Hematopoietic multipotent progenitor cell (in vitro differentiated cells): ENCODE results near the gene C18orf54. TPM values are rescaled to one million over a fixed set of nuclear protein-coding genes. Genes with fewer than 3 reads are reported as not detected.
A peak's percentile ranks its signal among the peaks of the same experiment; 100 is the strongest.
"Not testable (repeated sequence)": the region's sequence is repeated elsewhere in the genome, so short reads cannot be mapped to it uniquely, and the experiment has no call there.

Experiments used
- DNase-seq, 3 donors: peaks; one replicate each; pipeline ENCODE4 v3.0.0-alpha.2; 2011 to 2015; ENCODE audit warnings: low read depth in 2 of 3, low spot score in 2 of 3
- small RNA-seq: library from RNA; depleted of rRNA; stranded (forward); fragments of <200 nt; gene quantifications from one replicate; pipeline ENCODE3, GENCODE V24; 2012
- total RNA-seq: library from RNA; depleted of rRNA; stranded (reverse); fragments of >200 nt; gene quantifications from one replicate; pipeline ENCODE4 v1.2.3, GENCODE V29; 2012

The C18orf54 gene
- total RNA-seq, 1 donor, result 1.6 TPM

DNA sequence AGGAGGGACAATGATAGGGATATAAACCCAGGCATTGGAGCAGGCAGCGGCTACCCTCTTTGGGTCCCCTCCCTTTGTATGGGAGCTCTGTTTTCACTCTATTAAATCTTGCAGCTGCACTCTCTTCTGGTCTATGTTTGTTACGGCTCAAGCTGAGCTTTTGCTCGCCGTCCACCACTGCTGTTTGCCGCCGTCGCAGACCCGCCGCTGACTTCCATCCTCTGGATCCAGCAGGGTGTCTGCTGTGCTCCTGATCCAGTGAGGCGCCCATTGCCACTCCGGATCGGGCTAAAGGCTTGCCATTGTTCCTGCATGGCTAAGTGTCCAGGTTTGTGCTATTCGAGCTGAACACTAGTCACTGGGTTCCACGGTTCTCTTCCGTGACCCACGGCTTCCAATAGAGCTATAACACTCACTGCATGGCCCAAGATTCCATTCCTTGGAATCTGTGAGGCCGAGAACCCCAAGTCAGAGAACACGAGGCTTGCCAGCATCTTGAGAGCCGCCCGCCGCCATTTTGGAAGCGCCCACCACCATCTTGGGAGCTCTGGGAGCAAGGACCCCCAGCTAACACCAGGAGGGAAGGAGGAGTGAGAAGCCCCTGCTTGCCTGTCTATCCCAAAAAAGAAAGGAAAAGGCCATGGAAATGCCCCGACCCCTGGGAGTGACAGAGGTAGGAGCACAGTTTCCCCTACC lies 29.2 kb downstream of the C18orf54 start:
- not testable (repeated sequence) for DNase-seq

DNA sequence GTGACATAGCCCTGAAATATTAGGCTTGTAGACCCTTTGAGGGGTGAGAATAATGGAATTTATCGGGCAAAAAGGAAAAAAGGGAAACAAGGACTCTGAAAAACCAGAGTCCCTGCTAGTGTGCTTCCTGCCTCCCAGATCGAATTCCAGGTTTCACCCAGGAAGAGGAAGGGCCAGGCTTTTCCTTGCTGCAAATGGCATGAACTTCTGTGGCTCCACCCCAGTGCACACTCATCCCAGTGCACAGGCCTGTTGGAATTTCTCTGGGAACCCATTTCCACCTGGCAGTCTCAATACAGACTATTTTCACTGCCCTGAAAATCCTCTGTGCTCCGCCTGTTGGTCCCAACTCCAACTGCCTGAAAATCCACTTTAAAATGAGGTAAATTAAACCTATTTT lies 29.9 kb downstream of the C18orf54 start:
- no peak for DNase-seq

DNA sequence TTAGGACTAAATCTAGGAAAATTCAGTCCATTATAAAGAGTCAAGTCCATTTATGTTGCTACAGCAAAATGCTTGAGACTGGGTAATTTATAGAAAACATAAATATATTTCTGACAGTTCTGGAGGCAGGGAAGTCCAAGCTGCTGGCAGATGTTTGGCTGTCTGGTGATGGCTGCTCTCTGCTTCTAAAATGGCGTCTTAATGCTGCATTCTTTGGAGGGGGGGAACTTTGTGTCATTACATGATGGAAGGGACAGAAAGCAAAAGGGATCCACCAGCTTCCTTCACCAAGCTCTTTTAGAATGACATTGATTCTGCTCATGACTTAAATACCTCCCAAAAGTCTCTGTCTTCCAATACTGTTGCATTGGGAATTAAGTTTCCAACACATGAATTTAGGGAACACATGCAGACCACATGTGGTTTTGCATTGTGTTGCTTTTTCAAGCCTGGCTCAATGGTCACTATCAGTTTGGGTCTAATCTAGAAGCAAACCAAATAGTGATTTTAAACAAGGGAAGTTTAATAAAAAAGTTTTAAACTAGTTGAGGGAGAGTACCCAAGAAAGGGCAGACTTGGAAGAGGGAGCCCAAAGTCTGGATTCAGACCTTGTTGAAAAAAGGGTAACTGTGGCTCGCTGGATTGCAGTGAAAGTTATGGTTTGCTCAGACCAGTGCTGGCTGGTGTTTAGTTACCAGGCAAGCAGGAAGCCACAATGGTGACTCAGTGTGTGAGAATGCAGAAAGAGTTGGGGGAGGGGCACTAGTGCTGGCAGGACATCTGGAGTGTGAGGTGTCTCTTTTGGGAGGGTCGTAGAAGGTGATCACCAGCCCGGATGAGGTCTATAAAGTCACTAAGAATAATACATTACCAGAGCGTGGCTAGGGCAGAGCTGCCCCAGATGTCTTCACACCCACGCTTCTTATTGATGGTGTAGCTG lies 30.8 kb downstream of the C18orf54 start:
- peak in 2 of 3 donors; percentile 58 to 75 for DNase-seq

DNA sequence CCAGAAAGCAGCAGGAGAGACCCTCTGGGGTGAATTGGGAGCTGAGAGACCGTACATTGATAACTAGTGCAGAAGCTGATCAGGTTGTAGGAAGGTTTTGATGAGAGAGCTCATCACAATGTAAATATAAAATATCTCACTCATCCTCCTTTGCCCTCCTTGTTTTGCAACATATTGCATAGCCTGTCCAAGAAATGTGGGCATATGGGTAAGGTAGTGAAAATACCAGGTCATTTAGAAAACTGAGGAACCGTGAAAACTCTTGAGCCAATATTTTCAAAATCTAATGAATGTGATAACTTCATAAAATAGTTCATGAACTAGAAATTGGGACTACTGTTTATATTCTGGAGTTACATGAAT lies 31.4 kb downstream of the C18orf54 start:
- no peak for DNase-seq

DNA sequence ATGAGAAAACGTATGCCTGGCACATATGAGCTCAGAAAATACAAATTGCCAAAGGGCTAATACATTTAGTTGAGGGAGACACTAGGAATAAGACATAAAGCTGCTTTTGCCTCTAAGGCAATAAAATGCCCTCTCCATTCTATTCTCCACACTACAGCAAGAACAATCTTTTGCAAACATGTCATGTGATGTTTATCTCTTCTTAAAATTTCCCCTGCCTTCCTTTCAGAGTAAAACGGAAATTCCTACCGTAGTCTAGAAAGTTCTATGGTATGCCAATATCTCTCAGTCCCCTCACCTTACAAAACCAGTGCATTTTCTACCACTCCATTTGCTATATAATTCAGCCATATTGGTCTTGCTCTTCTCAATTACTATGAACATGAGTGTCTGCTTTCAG lies 33.1 kb downstream of the C18orf54 start:
- no peak for DNase-seq

DNA sequence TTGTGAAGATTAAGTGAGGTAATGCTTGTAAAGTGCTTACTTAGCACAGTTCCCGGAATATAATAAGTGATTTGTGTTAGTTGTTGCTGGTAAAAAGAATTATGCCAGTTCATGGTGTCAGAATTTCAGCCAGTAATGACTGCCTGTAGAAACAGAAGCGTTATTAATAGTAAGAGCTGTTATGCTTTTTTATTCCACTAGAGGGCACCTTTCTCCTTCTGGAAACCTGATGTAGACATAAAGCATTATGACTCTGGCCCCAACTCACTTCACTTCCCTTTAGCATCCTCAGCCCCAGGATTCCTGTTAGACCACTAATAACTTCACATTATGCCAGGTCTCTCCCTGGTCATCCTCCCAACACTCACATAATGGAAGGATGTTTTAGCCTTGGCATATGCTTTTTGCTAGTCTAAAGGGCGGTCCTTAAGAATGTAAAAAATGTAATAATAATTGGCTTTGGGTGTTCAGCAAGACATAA lies 34.9 kb downstream of the C18orf54 start:
- peak; percentile 19 to 86 (median 59) for DNase-seq

DNA sequence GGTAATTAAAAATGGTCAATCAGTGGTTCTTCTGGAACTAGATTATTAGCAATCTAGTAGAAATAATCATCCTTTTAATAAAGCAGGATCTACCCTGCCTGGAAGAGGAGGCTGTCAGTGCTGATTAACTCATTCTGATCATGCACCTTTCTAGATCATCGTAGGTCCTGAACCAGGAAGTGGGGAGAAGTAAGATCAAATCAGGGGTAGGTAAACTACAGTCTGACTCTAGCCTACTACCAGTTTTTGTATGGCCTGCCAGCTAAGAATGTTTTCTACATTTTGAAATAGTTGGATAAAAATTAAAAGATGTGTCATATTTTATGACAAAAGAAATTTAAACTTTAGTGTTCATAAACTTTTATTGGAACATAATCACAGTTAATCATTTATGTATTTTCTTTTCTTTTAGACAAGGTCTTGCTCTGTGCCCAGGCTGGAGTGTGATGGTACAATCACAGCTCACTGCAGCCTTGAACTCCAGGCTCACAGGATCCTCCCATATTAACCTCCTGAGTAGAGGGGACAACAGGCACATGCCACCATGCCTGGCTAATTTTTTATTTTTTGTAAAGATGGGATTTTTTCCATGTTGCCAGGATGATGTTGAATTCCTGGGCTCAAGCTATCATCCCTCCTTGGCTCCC lies 36.1 kb downstream of the C18orf54 start:
- DNase-seq, result no peak

DNA sequence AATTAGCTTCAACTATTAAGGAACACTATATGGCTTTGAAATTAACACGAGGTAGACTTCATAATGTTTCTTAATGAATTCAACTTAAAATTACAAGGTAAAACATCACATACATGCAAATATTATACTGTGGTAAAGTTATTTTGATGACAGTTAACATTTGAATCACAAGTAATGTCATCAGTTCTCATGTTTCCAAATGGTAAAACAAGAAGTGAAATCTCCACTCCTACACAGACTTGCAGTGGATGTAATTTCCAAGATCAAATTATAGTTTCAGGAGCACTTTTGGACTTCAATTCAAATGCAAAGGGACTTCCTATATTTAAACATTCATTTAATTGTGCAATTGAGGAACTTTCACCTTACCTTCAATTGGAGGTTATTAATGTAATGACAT lies 39.1 kb downstream of the C18orf54 start:
- DNase-seq, result no peak

DNA sequence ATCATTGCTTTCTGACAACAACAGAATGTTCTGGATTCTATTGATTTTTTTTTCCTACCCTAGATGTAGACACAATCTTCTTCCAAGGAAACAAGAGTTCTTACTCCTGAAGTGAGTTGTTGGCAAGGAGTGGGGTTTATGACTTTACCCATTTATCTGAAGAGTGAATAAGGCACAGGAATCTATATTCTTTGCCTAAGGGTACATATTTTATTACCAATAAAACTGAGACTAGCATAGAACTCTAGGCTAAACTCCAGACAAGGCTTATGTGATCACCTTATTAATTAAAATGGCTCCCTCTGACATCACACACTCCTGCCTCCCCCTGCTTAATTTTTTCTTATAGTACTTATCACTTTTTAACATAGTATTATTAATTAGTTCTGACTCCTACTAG lies 47.6 kb downstream of the C18orf54 start:
- DNase-seq, result no peak

DNA sequence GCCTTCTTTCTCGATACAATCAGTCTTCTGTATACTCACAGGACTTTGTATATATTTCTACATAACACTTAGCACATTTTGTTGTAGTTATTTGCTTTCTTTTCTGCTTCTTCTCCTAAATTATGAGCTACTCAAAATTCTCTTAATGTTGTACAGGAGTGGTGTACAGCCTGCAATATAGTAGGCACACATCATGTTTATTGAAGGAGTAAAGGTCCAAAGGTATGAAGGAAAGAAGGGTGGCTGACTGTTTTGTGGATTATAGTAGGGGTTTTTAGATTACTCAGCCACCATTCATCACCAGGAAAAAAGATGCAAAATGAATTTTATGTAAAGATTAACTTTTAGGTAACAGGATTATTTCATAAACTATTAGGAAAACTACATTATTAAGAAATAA lies 54.1 kb downstream of the C18orf54 start:
- DNase-seq, result no peak

DNA sequence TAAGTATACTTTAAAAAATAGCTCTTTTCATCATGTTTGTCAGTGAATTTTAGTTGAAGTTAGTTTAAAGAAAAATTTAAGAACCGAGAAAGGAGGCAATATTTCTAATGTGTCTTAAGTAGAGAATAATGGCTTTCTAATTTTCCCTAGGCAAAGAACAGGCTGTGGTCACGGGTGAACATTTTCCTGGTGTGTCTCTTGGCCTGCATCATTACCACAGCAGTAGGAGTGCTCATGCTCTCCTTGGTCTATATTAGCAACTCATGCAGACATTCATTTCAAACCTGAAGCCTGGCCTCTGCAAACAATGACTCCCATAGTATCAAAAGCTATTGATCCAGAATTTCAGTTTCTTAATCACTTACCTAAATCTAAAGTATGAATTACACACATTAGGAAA lies 57.4 kb downstream of the C18orf54 start:
- DNase-seq, result no peak

DNA sequence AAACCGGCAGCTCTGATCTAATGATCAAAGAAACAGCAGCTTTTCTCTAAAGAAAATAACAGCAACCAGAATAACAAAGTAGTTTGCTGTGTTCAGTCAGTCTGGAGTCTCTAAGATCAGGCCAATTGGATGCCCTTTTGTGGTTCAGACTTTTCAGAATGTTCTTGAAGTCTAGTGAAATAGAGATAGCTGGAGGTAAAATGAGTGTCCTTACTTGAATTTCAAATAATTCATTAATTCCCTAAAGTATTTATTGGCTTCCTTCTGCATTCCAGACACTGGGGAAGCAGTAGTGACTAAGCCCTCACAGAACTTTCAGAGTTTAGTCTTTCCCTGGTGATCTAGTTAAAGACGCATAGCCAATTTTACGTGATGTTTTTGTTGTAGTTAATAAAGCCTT lies 58.7 kb downstream of the C18orf54 start:
- DNase-seq, result no peak

DNA sequence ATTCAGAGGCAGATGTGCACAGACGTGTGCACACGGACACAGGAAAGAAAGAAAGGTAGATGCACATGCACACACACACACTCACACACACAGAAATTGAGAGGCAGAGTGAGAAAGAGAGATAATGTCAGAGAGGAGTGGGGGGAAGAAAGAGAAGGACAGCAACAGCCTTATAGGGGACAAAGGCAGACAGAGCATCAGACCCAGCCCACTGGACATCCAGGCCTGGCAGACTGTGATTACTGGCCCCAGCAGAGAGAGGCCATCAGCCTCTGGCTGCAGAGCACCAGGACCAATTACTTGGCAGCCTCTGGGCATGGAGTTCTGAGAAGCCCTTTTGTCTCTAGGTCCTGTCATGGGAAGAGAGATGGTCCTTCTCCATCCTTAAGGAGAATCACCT lies 66.1 kb downstream of the C18orf54 start:
- DNase-seq, result no peak

DNA sequence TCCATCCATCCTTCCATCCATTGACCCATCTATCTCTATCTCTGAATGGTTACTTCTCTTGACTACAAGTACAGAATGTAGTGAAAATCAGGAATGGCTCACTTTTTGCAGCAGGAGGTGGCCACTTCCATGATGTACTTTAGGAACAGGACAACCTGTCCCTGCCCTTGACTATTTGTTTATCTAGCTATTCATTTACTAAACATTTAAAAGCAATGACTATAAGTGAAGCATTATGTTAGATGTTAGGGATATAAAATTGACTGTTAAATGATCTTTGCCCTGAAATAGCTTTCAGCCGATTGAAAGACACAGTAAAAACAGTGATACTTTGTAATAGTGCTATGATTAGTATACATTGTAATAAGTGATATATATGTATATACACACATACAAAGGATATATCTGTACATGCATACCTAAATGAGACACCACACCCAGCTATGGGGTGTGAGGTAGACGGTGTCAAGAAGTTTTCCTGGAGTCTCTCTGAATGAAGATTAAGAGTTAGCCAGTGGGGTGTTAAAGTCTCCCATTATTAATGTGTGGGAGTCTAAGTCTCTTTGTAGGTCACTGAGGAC lies 68.5 kb downstream of the C18orf54 start:
- DNase-seq, result no peak

Small RNA genes lying within 50 kb of the gene (small RNA-seq; reads per million reads assigned to genes)
- not detected for gene SNRPGP2

Other genes starting within 250 kb of the C18orf54 start
- gene MBD2, start 133.2 kb upstream of the C18orf54 start, total RNA-seq, result 9.2 TPM
- gene POLI, start 88.4 kb upstream of the C18orf54 start, total RNA-seq, result 14.5 TPM
- gene STARD6, start within 50 bp of the C18orf54 start, total RNA-seq, result not detected
- not detected for gene DYNAP, start 233.3 kb downstream of the C18orf54 start, total RNA-seq